ENCODE results near the gene SPHK1. TPM values are rescaled to one million over a fixed set of nuclear protein-coding genes. Genes with fewer than 3 reads are reported as not detected.

Gene SPHK1
- total RNA-seq, 1 donor from 2014 or later, result 3.1 TPM

DNA sequence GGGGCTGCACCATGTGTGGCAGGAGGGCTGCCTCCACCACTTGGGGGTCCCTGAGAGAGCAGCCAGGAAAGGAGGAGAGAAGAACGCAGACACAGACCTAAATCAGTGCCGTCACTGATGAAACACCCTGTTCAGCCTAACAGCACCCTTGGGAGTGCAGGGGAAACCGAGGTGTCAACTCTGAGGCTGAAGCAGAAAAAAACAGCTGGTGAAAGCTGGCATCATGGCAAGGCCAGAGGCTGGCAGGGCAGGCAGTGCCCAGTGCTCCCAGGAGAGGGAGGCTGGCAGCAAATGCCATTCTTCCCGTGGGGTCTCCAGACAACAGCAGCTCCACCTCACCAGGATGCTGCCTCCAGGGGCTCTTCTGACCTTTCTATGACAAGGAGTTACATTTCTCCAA lies 23.1 kb downstream of the SPHK1 start:
- DNase-seq (ENCODE audit: low spot score), result no peak

DNA sequence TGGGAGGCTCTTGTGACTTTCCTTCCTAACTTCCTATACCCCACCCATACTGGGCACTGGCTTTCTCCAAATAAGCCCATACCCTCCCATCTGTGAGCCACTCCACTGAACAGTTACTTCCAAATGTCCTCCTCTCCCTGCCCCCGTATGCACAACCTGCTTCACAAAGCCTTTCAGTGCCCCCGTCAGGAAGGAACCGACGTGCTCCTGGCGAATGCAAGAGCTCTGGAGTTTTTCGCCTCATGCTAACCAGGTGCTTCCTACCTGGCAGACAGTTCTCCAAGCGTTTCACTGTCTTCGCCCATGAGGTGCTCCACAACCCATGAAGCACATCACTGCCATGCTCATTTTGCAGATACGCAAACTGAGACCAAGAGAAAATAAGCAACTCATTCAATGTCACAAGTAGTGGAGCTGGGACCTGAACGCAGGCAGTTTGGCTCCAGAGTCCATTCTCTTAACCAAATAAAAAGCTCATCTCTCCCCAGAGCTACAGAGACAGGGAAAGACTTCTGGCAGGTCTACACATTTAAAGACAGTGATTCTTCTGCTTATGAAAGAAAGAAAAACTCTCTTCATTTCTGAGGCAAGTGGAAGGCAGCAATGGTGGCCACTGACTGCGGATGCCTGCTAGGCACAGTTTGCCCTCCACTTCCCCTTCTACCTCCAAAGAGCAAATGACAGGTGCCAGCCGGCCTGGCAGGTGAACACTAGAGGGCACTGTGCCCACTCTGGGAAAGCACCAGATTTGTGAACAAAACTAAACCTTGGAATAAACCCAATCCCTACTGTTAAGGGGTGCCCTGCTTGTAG lies 23.8 kb downstream of the SPHK1 start:
- DNase-seq (ENCODE audit: low spot score), result no peak

DNA sequence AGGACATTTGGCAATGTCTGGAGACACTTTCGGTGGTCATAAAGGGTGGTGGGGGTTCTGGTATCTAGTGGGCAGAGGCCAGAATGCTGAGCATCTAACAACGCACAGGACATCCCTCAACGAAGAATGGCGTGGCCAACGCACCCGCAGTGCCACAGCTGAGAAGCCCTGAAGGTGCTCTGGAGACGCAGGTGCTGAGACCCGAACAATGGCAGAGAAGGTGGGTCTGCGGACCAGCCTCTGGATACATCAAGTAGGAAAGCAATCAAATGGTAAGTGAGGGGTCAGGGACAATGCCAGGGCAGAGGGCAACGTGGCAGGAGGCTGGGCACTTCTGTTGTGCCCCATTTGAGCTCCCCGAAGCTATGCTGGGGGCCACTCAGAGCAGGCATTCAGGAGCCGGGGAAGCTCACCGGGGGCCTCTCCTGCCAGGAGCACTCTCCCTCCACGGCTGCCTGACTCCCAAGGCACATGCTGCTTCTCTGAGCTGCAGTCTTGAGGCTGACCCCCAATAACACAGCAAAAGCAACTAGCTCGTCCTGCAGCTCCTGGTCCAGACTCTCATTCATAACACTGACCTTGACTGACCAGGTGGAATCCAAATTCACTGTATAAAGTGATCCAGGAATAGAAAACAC lies 26.0 kb downstream of the SPHK1 start:
- no peak for DNase-seq (ENCODE audit: low spot score)

DNA sequence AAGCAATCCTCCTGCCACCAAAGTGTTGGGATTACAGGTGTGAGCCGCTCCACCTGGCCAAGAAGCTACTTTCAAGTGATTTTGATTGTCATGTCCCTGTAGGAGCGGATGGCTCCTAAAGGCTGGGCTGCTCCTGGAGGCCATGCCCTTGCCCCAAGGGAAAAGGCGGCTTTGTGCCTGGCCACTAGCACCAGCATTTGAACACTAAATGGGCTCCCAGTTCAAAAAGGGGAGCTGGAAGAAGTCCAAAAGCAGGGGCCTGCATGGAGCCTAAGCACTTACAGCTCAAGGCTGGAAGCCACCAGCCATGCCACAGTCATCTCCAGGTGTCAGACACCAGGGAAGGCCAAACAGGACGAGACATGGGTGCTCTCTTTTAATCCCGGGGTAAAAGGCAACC lies 26.8 kb downstream of the SPHK1 start:
- no peak for DNase-seq (ENCODE audit: low spot score)

DNA sequence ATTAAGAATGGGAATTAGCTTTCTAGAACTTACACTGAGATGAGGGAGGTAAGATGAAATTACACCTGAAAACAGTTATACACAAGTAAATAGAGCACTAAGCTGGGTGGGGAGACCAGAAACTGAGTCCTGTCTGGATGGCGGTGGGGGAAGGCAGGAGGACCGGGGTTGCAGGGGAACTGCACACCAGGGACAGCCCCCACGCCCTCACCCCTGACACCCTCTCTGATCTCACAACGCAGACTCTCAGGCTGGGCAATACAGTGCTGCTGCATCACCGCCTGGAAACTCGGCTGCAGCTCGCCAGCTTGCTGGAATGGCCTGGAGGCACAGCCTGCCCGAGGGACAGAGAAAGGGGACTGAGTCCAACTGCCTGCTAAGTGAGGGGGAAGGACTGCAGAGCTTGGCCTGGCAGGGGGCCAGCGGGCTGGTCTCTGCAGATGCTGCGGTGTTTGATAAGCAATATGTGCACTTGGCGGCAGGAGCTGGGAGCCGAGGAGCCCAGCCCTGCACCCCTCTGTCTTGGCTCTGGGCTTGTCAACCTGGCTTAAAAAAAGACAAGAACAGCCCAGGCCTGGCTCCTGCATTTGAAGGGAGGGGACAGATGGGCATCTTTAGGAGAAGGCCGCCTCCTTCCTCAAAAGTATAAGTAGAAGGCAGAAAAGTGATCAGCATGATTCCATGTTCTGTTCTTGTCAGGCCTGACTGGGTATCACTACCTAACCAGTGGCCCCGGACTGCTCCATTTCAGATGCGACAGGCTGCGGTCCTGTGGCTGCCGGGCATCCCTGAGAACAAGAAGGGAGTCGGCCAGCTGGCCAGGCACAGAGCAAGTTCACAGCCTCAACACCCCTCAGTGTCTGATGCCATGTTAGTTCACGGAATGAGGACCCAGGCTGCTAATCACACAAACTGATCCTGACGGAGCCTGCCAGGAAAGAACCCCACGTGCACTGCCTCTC lies 30.2 kb downstream of the SPHK1 start:
- DNase-seq (ENCODE audit: low spot score), result peak; percentile 72

DNA sequence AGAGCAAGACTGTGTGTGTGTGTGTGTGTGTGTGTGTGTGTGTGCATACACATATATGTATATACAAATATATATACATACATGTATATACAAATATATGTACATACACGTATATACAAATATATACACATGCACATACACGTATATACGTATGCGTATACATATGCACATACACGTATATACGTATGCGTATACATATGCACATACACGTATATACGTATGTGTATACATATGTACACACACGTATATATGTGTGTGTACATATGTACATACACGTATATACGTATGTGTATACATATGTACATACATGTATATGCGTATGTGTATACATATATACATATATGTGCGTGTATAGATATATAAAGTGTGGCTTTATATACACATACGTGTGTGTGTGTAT lies 31.4 kb downstream of the SPHK1 start:
- no peak for DNase-seq (ENCODE audit: low spot score)

DNA sequence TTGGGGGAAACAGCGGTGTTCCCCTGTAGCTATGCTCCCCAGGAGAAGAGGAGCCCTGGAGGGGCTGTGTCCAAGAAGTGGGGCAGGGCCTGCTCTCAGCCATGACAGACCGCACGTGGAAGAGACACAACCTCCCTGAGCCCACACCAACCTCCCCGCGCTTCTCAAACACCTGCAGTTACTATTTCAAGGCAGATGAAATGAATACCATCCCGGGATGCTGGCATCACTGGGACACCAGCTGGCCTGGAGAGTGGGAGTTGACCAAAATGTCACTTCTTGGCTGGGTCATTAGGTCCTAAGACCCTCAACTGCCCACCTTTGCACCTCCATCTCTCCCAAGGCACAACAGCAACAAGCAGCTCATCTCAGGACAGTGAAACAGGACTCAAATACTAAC lies 32.0 kb downstream of the SPHK1 start:
- no peak for DNase-seq (ENCODE audit: low spot score)

DNA sequence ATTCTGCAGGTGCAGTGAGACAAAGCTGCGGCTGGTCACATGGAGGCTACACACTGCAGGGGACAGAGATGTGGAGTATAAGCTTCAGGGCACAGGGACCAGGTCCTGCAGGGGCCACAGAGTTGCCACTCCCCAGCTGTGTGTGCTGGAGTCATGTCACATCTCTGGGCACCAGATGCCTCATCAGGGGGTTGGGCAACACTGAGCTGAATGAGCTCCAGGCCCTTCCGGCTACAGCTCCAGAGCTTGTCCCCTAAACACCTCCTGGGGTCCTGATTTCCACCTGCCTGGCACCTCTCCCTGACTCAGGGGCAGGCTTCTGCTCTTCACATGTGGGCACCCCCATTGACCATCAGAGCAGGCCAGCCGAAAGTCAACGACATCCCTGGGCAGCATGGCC lies 32.5 kb downstream of the SPHK1 start:
- no peak for DNase-seq (ENCODE audit: low spot score)

DNA sequence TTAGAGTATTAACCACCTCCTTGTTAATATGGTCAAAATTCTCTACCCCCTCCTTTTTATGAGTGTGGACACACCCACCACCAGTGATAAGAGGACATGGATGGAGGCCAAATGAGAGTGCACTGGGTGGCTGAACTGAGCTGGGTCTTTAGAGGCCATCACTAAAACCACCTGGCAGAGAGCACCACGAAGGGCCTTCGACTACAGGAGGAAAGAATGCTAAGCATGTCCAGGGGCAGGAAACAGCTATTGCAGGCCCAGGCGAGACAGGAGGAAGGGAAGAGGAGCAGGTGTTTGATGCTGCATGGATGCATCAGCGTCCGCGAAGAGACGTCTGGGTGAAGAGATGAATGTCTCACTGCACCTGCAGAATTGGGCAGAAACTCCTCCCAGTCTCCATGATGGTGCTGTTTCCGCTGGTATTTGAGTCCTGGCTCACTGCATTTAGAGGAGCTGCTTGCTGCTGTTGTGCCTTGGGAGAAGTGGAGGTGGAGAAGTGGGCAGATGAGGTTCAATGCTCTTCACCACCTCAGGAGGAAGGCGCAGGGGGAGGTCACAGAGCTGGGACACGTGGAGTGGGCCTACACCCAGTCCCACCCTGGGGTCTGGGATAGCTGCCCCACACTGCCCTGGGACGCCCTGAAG lies 33.2 kb downstream of the SPHK1 start:
- no peak for DNase-seq (ENCODE audit: low spot score)

DNA sequence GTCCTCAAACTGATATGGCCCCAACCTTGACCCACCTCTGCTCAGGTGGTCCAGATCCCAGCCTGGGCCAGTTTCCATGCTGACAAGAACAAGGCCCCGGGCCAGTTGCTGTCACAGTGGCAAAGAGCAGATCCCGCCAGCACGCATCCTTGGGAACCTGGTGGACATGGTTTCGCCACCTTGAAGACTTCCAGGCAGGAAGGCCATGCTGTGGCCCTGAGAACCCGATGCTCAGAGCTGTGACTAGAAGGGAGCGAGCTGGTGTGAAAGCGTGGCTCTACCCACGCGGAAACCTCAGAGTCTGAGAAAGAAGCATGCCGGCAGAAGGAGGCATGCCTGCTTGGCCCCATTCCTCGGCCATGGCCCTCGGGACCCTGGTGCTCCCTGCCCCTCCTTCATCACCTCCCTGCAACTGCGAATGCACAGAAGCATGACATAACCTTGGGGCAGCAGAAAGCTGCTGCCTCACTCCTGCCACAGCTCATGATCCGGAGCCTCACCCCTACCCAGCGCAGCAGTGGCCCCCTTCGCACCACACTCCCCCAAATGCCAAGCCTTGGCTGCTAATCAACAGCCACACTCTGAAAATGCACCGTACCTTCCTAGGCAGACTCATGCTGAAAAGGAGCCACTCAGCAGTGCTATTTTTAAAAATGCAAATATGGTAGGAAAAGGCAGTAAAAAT lies 35.3 kb downstream of the SPHK1 start:
- DNase-seq (ENCODE audit: low spot score), result no peak

DNA sequence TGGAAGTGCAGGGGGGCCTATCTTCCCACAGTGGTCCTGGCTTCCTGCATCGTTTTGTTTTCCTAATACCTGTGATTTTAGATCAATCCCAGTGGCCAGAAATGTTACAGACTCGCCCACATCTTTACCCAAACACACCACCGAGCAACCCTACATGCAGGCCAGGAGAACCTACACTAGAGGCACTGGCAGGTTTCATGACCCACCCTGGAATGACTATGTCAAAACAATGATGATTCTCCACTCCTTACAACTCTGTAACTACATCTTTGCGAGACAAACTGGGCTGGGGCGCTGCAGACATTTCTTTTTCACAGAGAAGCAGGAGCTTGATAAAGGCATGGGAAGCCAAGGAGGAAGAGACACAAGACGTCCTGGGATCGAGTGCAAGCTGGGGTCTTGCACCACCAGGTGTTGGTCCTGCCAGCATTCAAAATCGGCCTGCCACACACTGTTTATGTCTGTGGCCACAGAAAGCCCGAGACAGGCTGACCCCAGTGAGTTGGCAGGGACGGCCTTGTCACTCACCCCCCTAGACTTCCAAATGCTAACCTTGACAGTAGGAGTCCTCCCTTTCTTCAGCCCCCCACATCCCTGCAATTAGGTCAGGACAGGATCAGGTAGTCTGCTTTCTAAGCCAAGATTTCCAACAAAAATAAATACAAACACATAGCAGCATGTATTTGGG lies 36.1 kb downstream of the SPHK1 start:
- no peak for DNase-seq (ENCODE audit: low spot score)

DNA sequence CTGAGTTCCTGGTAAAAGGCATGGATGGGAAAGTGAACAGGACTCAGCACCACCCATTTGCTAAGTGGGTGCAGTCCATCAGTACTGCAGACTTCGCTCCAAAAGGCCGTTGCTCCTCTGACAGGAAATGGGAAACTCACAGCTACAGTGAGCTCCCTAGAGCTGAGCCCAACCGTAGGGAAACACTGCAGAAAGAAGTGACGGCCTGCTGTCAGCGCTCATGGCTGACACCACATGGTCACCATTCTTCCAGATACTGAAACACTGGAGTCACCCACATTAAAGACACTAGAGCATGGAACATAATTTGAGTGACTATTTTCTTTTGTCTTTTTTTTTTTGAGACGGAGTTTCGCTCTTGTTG lies 36.6 kb downstream of the SPHK1 start:
- no peak for DNase-seq (ENCODE audit: low spot score)

DNA sequence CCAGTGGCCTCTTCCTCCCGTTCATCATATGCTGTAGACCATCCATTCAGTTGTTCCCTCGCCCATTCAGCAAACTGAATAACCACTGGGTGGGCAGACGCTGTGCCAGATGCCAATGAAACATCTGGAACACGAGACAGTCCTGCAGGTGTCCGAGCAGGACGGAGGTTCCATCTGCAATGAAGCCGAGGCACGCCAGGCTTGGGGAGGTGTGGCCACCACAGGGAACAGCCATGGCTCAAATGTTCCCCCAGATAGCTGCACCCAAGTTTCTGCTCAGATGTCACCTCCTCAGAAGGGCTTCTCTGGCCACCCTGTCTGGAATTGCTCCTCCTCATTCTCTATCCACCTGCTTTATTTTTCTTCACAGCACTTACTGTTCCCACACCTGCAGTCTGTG lies 38.0 kb downstream of the SPHK1 start:
- no peak for DNase-seq (ENCODE audit: low spot score)

DNA sequence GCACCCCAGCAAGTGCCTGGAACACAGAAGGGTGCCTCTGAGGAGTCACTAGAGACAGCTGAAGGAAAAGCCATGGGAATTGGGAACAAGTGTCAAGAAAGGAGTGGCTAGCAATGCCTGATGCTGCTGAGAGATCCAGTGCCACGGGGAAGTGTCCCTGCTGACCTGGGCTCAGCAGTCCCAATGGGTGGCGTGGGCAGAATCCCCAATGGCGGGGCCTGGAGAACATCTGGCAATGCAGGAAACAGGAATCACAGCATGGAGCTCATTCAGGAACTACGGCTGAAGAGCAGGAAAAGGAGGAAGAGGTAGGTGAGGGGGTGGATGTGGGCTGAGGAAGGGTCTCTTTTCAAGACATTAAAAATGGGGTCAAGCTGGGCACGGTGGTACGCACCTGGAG lies 38.5 kb downstream of the SPHK1 start:
- no peak for DNase-seq (ENCODE audit: low spot score)

DNA sequence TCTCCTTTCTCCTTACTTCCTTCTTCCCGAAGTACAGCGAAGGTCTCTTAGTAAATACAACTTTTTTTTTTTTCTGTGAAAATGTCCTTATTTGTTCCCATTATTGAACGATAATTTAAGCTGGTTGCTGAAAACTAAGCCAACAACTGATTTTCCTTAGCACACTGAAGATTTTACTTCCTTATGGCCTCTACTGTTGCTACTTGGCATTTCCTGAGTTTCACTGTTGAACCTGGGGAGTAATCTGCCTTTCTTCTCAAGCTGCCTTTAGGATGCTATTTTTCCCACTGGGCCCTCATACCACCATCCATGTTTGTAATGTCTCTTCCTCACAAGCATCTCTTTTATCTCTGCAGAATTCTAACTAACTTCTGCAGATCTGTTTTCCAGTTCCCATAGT lies 42.4 kb downstream of the SPHK1 start:
- DNase-seq (ENCODE audit: low spot score), result no peak

DNA sequence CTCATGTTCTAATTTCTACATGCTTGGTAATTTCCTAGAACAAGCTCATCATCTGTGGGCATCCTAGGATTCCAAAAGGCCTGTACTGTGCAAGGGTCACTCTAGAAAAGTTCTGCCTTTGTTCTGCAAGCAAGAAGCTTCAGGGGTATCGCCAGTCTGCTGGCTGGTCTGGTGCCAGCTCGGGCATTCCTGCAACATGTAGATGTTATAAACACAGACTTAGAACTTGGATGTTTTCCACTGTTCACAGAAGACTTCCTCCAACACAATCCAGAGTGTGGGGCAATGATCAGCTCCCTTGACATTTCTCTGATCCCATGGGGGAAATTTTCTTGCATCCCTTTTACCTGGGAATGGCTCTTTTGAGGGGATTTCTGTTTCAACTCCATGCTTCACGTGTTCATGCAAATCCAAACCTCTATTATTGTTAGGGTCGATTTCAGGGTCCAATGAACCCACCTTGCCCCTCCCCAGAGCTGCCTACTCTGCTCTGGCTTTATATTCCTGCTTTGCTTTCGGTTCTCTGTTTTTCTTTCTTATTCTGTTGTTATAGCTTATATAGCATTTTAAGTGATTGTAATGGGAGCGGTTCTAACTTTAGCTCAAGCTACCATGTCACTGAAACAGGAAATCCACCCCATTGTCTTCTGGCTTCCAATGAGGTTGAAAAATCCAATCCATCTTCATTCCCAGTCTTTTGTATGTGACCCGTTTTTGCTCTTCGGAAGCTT lies 43.3 kb downstream of the SPHK1 start:
- no peak for DNase-seq (ENCODE audit: low spot score)

DNA sequence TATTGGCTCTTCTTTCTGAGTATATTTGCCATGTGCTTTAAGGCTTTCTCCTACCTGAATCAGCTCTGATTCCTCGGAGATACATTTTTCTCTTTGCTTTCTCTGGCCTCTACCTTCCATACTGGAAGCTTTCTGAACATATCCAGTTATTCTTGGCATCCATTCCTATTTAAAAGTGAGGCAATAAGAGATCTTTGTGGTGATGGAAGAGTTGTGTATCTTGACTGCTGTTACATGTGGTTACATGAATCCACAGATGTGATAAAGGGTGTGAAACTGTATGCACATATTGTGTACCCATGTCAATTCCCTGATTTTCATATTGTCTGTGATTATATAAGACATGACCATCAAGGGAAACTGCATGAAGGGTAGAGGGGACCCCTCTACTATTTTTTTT lies 44.1 kb downstream of the SPHK1 start:
- no peak for DNase-seq (ENCODE audit: low spot score)

DNA sequence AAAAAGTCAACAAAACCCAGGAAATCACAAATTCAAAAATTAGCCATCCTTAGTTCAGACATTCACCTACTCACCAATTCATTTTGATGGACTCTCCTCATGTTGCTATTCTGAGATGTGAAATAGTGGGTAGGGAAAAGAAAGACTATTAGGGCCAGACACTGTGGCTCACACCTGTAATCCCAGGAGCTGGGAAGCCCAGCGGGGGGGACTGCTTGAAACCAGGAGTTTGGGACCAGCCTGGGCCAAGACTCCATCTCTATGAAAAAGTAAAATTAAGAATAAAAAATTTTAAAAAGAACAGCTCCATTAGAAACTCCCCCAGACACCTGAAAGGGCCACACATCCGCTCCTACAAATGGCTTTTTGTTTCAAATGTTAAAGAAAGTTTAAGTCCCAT lies 47.1 kb downstream of the SPHK1 start:
- DNase-seq (ENCODE audit: low spot score), result no peak

DNA sequence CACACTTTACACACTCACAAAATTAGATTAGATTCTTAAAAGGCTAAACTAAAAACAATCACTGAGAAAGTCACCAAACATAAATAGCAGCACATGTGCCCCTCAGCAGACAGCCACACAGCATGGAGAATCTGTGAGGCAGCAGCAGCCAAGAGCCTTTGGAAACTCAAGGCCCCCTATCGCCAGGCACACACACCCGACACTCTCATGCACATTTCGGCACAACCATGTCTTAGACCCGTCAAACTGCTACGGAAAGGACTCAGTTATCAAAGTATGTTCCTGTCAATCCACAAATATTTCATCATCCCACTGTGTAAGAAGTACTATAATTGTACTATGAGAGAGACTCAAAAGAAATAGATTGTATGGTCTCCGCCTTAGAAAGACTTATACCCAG lies 47.6 kb downstream of the SPHK1 start:
- DNase-seq (ENCODE audit: low spot score), result no peak

DNA sequence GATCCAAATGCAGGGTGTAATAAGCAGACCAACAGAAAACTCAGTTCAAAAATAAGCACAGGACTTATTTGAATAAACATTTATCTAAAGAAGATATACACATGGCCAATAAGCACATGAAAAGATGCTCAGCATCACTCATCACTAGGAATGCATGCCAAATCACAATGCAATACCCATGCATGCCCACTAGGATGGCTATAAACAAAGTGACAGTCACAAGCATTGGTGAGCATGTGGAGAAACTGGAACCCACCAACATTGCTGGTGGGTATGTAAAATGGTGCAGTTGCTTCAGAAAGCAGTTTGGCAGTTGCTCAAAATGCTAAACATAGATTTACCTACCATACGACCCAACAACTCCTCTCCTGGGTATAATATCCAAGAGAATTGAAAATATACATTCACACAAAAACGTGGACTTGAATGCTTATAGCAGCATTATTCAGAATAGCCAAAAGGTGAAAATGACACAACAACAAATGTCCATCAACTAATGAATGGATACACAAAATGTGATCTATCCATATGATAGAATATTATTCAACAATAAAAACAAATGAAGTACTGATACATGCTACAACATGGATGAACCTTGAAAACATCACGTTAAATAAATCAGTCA lies 48.4 kb downstream of the SPHK1 start:
- DNase-seq (ENCODE audit: low spot score), result no peak

All from ureter (tissue), 1 donor.